GM23248 (cell line): ENCODE results near the gene SLC2A9. TPM values are rescaled to one million over a fixed set of nuclear protein-coding genes. Genes with fewer than 3 reads are reported as not detected.

ENCODE experiments used
- DNase-seq: peaks from one replicate; pipeline ENCODE4 v3.0.0-alpha.2; 2015
- H2AFZ ChIP-seq: fragments of 200-600 bp; sonication (generic); 2 replicates; pipeline ENCODE4 v1.6.1; 2016; ENCODE audit warnings: antibody characterized with exemption
- H3F3A ChIP-seq: fragments of 200-600 bp; sonication (generic); 2 replicates; pipeline ENCODE4 v1.6.1; 2016; ENCODE audit warnings: mild to moderate bottlenecking, antibody characterized with exemption, mixed run types; ENCODE audit not compliant: insufficient read depth
- H3K27ac ChIP-seq: fragments of 200-600 bp; sonication (generic); 2 replicates; pipeline ENCODE4 v1.5.1; 2016; ENCODE audit warnings: mild to moderate bottlenecking
- H3K27me3 ChIP-seq: fragments of 200-600 bp; sonication (generic); replicated peaks from 2 replicates; pipeline ENCODE4 v1.6.1; 2016; ENCODE audit warnings: mild to moderate bottlenecking; ENCODE audit not compliant: insufficient read depth
- H3K36me3 ChIP-seq: fragments of 200-600 bp; sonication (generic); 2 replicates; pipeline ENCODE4 v1.6.1; 2016; ENCODE audit warnings: low read depth, mild to moderate bottlenecking
- H3K4me1 ChIP-seq: fragments of 200-600 bp; sonication (generic); 2 replicates; pipeline ENCODE4 v1.6.1; 2016; ENCODE audit warnings: mild to moderate bottlenecking; ENCODE audit not compliant: insufficient read depth
- H3K4me2 ChIP-seq: fragments of 200-600 bp; sonication (generic); one replicate; pipeline ENCODE4 v1.6.1; 2016; ENCODE audit warnings: mild to moderate bottlenecking; ENCODE audit not compliant: unreplicated experiment
- H3K4me3 ChIP-seq: fragments of 200-600 bp; sonication (generic); 2 replicates; pipeline ENCODE4 v1.5.1; 2016; ENCODE audit warnings: mild to moderate bottlenecking
- H3K79me2 ChIP-seq: fragments of 200-600 bp; sonication (generic); 2 replicates; pipeline ENCODE4 v1.6.1; 2016; ENCODE audit warnings: mild to moderate bottlenecking; ENCODE audit not compliant: insufficient read depth
- H3K9ac ChIP-seq: fragments of 200-600 bp; sonication (generic); 2 replicates; pipeline ENCODE4 v1.6.1; 2016; ENCODE audit warnings: mild to moderate bottlenecking
- H3K9me2 ChIP-seq: fragments of 200-600 bp; sonication (generic); 2 replicates; pipeline ENCODE4 v1.6.1; 2016; ENCODE audit warnings: mixed run types, mild to moderate bottlenecking, moderate library complexity; ENCODE audit not compliant: insufficient read depth
- H3K9me3 ChIP-seq: fragments of 200-600 bp; sonication (generic); one replicate; pipeline ENCODE4 v1.6.1; 2017; ENCODE audit warnings: low read depth
- H4K20me1 ChIP-seq: fragments of 200-600 bp; sonication (generic); 2 replicates; pipeline ENCODE4 v1.6.0; 2016; ENCODE audit not compliant: insufficient read depth
- EZH2 ChIP-seq: fragments of 200-600 bp; sonication (generic); IDR thresholded peaks from 2 replicates; pipeline ENCODE4 v1.6.1; 2018; ENCODE audit warnings: antibody characterized with exemption, mild to moderate bottlenecking; ENCODE audit not compliant: insufficient read depth, poor library complexity, severe bottlenecking
- EZH2phosphoT487 ChIP-seq: fragments of 200-600 bp; sonication (generic); IDR thresholded peaks from 2 replicates; pipeline ENCODE4 v1.6.1; 2018; ENCODE audit warnings: antibody characterized with exemption, moderate library complexity, mild to moderate bottlenecking, low read depth; ENCODE audit not compliant: insufficient read depth
- WGBS, 2 experiments: methylation state at CpG; one replicate each; pipeline ENCODE4 v1.1.6; 2015 to 2017; ENCODE audit warnings: low lambda C conversion rate in 2 of 2, low coverage in 1 of 2; ENCODE audit errors: missing lambda C conversion rate in 2 of 2; 5-methylcytosine and 5-hydroxymethylcytosine counted together
- in situ Hi-C: fragments of 300-500 bp; cut with MboI; formaldehyde crosslinking; loops from 2 replicates; pipeline ENCODE4 v1.15.0; 2020
- polyA plus RNA-seq: library from polyadenylated mRNA; unstranded; fragments of >200 nt; fragmentation: Nextera tagmentation; extraction: Ambion mirVana; gene quantifications from 2 replicates; pipeline ENCODE4 v1.2.1, GENCODE V29; 2016
- total RNA-seq: library from RNA; depleted of rRNA; stranded (reverse); fragments of >200 nt; shearing (Covaris generic); gene quantifications from 2 replicates; pipeline ENCODE4 v1.2.3, GENCODE V29; 2014

Gene SLC2A9
- total and polyA plus RNA-seq, 2 experiments from 2014 or later: 2.8 to 3.5 TPM

DNA sequence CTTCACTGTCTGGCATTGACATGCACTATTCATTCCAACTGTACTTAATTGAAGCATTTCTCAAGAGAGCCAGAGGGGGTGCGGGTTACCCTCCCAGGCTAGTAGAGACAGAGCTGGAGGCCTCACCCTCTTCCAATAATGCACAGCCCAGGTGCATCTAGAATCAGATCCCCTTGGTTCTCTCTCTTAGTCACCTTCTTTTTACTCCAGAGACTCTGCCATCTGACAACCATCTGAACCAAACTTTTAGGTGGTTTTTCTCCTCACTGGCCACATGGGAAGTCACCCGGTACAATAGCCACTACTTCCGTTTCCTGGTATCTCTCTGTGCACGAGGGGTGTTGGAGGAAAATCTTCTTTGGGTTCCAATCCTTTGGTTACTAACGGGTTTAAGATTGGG is 81.3 kb downstream of the SLC2A9 start:
- no peaks in the 10 kb centered on the region for H3K9me2 ChIP-seq
- no peak overlapping the region for H3K27ac ChIP-seq
- no peaks in the 10 kb centered on the region for H3K79me2 ChIP-seq
- H3F3A ChIP-seq: no peaks in the 10 kb centered on the region
- no peak overlapping the region for H3K9ac ChIP-seq
- no peak overlapping the region for H2AFZ ChIP-seq
- no peak overlapping the region for H3K4me2 ChIP-seq
- no peak for DNase-seq
- H3K9me3 ChIP-seq: no peaks in the 10 kb centered on the region
- no peak overlapping the region for H3K4me3 ChIP-seq
- no peaks in the 10 kb centered on the region for H4K20me1 ChIP-seq
- no peaks in the 10 kb centered on the region for H3K36me3 ChIP-seq
- TF ChIP-seq EZH2: no peak
- TF ChIP-seq EZH2phosphoT487: no peak
- 65 to 70% methylated on average over 5 of the region's 5 CpGs for WGBS, 2 experiments
- in situ Hi-C loops: no loop called here
- no peaks in the 10 kb centered on the region for H3K27me3 ChIP-seq
- H3K4me1 ChIP-seq: no peaks in the 10 kb centered on the region

DNA sequence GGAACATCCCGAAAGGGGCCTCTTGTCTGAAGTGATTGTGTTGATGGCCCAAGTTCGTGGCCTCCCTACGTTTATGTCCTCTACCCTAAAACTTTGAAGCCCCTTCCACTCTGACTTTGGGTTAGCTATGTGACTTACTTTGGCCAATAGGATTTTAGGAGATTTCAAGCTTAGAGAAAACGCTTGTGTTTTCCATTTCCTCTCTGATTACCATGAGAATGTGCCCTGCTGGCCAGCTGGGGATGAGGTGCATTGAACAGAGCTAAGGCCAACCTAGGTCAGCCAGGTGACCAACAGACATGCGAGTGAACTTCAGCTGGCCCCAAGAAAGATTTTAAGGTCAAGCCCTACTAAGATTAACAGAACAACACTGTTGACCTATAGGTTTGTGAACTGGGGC is 82.4 kb downstream of the SLC2A9 start:
- DNase-seq: no peak
- Histone ChIP-seq H3K27ac (no peak overlapping the region), H3K79me2 (no peaks in the 10 kb centered on the region), H3K9ac (no peak overlapping the region), H3K27me3 (no peaks in the 10 kb centered on the region), H3K4me1 (no peaks in the 10 kb centered on the region), H4K20me1 (no peaks in the 10 kb centered on the region), H3K9me2 (no peaks in the 10 kb centered on the region), H3K4me2 (no peak overlapping the region), H3K9me3 (no peaks in the 10 kb centered on the region), H3F3A (no peaks in the 10 kb centered on the region), H2AFZ (no peak overlapping the region), H3K4me3 (no peak overlapping the region), H3K36me3 (no peaks in the 10 kb centered on the region)
- no peak for TF ChIP-seq EZH2
- TF ChIP-seq EZH2phosphoT487: no peak
- WGBS, 2 experiments: 61% methylated on average over 5 of the region's 5 CpGs
- in situ Hi-C loops: no loop called here

DNA sequence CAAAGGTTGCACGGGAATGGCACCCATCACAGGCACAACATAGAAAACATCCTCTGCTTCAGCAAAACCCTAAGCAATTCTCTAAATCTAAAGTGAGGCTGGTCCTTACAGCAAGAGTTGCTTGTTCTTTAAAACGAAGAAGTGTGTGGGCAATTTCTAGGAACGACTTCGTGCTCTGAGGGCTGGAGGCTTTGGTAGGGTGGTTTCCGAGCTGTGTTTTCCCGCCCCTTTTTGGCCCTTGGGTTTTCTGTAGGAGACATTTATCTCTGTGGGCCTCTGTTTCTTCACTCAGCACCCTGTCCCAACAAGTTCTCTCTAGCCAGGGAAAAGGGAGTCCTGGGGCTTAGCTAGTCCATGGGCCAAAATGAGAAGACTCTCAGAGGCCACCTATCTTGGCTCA is 84.2 kb downstream of the SLC2A9 start:
- in situ Hi-C loops: no loop called here

DNA sequence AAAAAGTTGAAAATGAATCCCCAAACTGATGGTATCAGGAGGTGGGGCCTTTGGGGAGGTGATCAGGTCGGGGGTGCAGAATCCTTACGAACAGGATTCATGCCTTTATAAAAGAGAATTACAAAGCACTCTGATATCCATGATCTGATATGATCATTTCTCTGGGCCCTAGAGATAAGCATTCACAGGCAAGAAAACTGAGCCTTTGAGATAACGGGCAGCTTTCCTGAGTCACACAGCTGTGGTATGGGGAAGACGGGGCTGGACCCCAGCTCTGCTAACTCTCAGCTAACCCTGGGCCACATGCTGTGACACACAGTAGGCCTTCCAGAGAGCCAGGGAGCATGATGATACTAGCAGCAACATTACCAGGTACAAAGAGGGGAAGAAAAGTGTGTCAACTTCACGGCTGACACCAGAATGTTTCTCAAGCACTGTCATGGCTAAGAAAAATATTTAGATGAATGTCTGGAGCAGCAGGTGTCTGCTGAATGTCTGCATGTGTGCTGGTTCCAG is 85.1 kb downstream of the SLC2A9 start:
- H3K4me1 ChIP-seq: no peaks in the 10 kb centered on the region
- no peaks in the 10 kb centered on the region for H3K27me3 ChIP-seq
- no peak overlapping the region for H2AFZ ChIP-seq
- no peaks in the 10 kb centered on the region for H3K9me3 ChIP-seq
- no peaks in the 10 kb centered on the region for H3K36me3 ChIP-seq
- no peak for DNase-seq
- in situ Hi-C loops: no loop called here
- no peaks in the 10 kb centered on the region for H3K9me2 ChIP-seq
- H3K4me2 ChIP-seq: no peak overlapping the region
- H3F3A ChIP-seq: no peaks in the 10 kb centered on the region
- WGBS, 2 experiments: 64 to 72% methylated on average over 5 of the region's 5 CpGs
- no peak overlapping the region for H3K4me3 ChIP-seq
- TF ChIP-seq EZH2phosphoT487 (no peak), EZH2 (no peak)
- no peak overlapping the region for H3K9ac ChIP-seq
- H3K27ac ChIP-seq: no peak overlapping the region
- H4K20me1 ChIP-seq: no peaks in the 10 kb centered on the region
- no peaks in the 10 kb centered on the region for H3K79me2 ChIP-seq

More for the DNA sequence above, 84.2 kb downstream of the SLC2A9 start:
- H4K20me1 ChIP-seq: no peaks in the 10 kb centered on the region
- no peak for DNase-seq
- TF ChIP-seq EZH2phosphoT487: no peak
- TF ChIP-seq EZH2: no peak
- H3K4me1 ChIP-seq: no peaks in the 10 kb centered on the region
- 62 to 68% methylated on average over 6 of the region's 6 CpGs for WGBS, 2 experiments
- H3K27me3 ChIP-seq: no peaks in the 10 kb centered on the region
- H3K4me3 ChIP-seq: no peak overlapping the region
- H3K9ac ChIP-seq: no peak overlapping the region
- no peaks in the 10 kb centered on the region for H3K9me3 ChIP-seq
- H3K79me2 ChIP-seq: no peaks in the 10 kb centered on the region
- H3F3A ChIP-seq: no peaks in the 10 kb centered on the region
- no peaks in the 10 kb centered on the region for H3K9me2 ChIP-seq
- no peak overlapping the region for H3K4me2 ChIP-seq
- no peaks in the 10 kb centered on the region for H3K36me3 ChIP-seq
- no peak overlapping the region for H2AFZ ChIP-seq
- no peak overlapping the region for H3K27ac ChIP-seq

DNA sequence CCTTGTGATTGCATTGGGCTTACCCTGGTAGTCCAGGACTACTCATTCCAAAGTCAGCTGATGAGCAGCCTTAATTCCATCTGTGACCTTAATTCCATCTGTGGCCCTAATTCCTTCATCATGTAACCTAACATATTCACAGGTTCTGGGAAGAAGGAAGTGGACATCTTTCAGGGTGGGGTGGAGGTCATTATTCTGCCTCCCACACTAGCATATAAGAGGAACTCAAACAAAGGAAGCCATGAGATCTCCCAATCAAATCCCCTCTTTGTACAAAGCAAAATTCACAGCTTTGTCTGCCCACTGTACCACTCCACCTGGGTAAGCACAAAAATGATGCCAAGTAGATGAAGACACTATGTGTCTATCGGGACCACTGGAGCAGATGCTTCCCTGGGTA is 87.3 kb downstream of the SLC2A9 start:
- Histone ChIP-seq H3K36me3 (no peaks in the 10 kb centered on the region), H3K4me3 (no peak overlapping the region)

More for the DNA sequence above, 87.3 kb downstream of the SLC2A9 start:
- in situ Hi-C loops: no loop called here
- H3K79me2 ChIP-seq: no peaks in the 10 kb centered on the region
- no peaks in the 10 kb centered on the region for H3F3A ChIP-seq
- H3K9me3 ChIP-seq: no peaks in the 10 kb centered on the region
- H3K9me2 ChIP-seq: no peaks in the 10 kb centered on the region
- no peaks in the 10 kb centered on the region for H4K20me1 ChIP-seq
- no peaks in the 10 kb centered on the region for H3K27me3 ChIP-seq
- no peak overlapping the region for H3K9ac ChIP-seq
- TF ChIP-seq EZH2: no peak
- TF ChIP-seq EZH2phosphoT487: no peak
- H3K4me2 ChIP-seq: no peak overlapping the region
- no peak for DNase-seq
- H3K27ac ChIP-seq: no peak overlapping the region
- H3K4me1 ChIP-seq: no peaks in the 10 kb centered on the region
- WGBS, 2 experiments: 72 to 75% methylated on average over 1 of the region's 1 CpG
- no peak overlapping the region for H2AFZ ChIP-seq
